Stimulated activated effector memory CD8-positive, alpha-beta T cell treated with anti-CD3 and anti-CD28 coated beads, Interleukin-12 subunit alpha, Interleukin-12 subunit beta, amount 100 ng/mL, for 72 hours (primary cell): ENCODE results near the gene USP13.
"Not testable (repeated sequence)": the region's sequence is repeated elsewhere in the genome, so short reads cannot be mapped to it uniquely, and the experiment has no call there.

Experiments
- ATAC-seq: fragments of 150-1000 bp; cut with Tn5 transposase; 2 replicates; pipeline ENCODE4 v1.10.0; 2021
- DNase-seq, 2 donors: peaks; one replicate each; pipeline ENCODE4 v3.0.0; 2021 to 2022; ENCODE audit warnings: low spot score in 2 of 2
- H3K27ac Mint-ChIP-seq: one replicate; pipeline ENCODE4 v1.8.0; 2022; ENCODE audit warnings: mild to moderate bottlenecking, mixed read lengths
- H3K36me3 Mint-ChIP-seq: one replicate; pipeline ENCODE4 v1.8.0; 2022; ENCODE audit warnings: mild to moderate bottlenecking, mixed read lengths
- H3K4me1 Mint-ChIP-seq: one replicate; pipeline ENCODE4 v1.8.0; 2022; ENCODE audit warnings: mixed read lengths
- H3K4me3 Mint-ChIP-seq: one replicate; pipeline ENCODE4 v1.8.0; 2022; ENCODE audit warnings: mild to moderate bottlenecking, mixed read lengths
- H3K9me3 Mint-ChIP-seq: one replicate; pipeline ENCODE4 v1.8.0; 2022; ENCODE audit warnings: mixed read lengths

USP13 gene

GRCh38 chr3:179768080-179768479 is 115.2 kb downstream of the USP13 start:
- Mint-ChIP-seq H3K4me1 (no peaks in the 10 kb centered on the region), H3K4me3 (no peak overlapping the region), H3K36me3 (peaks cover 14% of the 10 kb centered on the region), H3K27ac (peak overlapping the region; percentile 43), H3K9me3 (no peaks in the 10 kb centered on the region)
- no peak for ATAC-seq
- DNase-seq = no peak

DNA sequence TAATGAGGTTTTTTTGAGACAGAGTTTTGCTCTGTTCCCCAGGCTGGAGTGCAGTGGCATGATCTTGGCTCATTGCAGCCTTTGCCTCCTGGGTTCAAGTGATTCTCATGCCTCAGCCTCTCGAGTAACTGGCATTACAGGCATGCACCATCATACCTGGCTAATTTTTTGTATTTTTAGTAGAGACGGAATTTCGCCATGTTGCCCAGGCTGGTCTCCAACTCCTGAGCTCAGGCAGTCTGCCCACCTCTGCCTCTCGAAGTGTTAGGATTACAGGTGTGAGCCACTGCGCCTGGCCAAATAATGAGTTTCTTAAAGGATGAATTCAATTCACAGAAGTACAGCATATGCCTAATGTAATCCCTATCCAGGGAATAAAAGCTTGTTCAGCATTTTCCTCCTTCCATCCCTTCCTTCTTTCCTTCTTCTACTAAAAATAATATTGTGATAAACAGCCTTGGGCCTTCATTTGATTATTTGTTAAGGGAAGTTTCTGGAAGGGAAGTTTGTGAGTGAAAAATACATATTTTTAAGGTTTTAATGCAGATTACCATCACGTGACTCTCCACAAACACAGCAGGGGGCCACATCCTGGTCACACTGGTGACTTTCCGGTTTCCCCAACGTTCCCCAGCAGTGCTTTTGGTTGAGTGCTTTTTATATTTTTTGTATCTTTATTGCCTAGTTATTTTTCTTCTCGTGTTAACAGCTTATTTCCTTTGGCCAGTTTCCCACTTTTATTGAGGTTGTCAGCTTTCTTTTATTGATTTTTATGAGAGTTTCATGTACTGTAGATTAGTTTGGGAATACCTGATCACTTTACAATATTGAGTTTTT is 116.8 kb downstream of the USP13 start:
- H3K4me1 Mint-ChIP-seq = no peaks in the 10 kb centered on the region
- peaks cover 3% of the 10 kb centered on the region for H3K9me3 Mint-ChIP-seq
- no peak overlapping the region for H3K27ac Mint-ChIP-seq
- ATAC-seq (no peak), DNase-seq (no peak)
- peaks cover 14% of the 10 kb centered on the region for H3K36me3 Mint-ChIP-seq
- no peak overlapping the region for H3K4me3 Mint-ChIP-seq

GRCh38 chr3:179771797-179772196 is 119.0 kb downstream of the USP13 start:
- peaks cover 5% of the 10 kb centered on the region for H3K36me3 Mint-ChIP-seq
- no peaks in the 10 kb centered on the region for H3K4me1 Mint-ChIP-seq
- no peak overlapping the region for H3K4me3 Mint-ChIP-seq
- ATAC-seq (no peak), DNase-seq (no peak)
- no peak overlapping the region for H3K27ac Mint-ChIP-seq
- peaks cover 3% of the 10 kb centered on the region for H3K9me3 Mint-ChIP-seq

DNA sequence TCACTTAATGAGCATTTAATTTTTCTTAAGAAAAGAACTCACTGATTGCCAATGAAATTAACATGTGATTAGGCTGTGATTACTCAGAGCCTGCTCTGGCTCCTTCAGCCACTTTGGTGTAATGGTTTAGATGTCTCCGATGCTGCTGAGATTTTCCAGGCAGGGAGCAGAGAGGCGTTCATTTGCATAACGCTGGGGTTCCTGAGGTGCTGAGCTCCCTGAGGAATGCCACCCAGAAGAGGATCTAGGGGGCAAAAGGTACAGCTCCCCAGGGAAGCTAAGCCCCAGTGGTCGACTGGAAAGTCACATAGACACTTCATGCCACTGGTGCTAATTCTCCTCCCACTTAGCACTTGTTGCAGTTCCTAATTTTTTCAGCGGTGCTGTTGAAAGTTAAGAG is 119.5 kb downstream of the USP13 start:
- no peaks in the 10 kb centered on the region for H3K4me1 Mint-ChIP-seq
- no peak for ATAC-seq
- DNase-seq = no peak
- H3K4me3 Mint-ChIP-seq = no peak overlapping the region
- H3K27ac Mint-ChIP-seq = no peak overlapping the region
- peaks cover 3% of the 10 kb centered on the region for H3K9me3 Mint-ChIP-seq
- peaks cover 7% of the 10 kb centered on the region for H3K36me3 Mint-ChIP-seq

DNA sequence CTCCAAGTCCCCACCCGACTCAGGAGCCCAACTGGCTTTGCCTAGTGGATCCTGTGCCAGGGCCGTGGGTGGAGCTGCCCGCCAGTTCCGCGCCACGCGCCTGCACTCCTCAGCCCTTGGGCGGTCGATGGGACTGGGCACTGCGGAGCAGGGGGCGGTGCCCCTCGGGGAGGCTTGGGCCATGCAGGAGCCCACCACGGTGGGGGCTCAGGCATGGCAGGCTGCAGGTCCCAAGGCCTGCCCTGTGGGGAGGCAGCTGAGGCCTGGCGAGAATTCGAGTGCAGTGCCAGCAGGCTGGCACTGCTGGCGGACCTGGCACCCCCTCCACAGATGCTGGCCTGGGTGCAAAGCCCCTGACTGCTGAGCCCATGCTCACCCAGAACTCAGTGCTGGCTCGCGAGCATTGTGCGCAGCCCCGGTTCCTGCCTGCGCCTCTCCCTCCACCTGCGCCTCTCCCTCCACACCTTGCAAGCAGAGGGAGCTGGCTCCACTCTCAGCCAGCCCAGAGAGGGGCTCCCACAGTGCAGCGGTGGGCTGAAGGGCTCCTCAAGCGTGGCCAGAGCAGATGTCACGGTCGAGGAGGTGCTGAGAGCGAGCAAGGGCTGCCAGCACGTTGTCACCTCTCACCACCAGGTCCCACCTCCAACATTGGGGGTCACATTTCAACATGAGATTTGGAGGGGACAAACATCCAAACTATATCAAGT is 122.7 kb downstream of the USP13 start:
- Mint-ChIP-seq H3K27ac (no peak overlapping the region), H3K4me1 (no peaks in the 10 kb centered on the region), H3K36me3 (peaks cover 7% of the 10 kb centered on the region), H3K4me3 (no peak overlapping the region), H3K9me3 (peaks cover 3% of the 10 kb centered on the region)
- DNase-seq = no peak
- ATAC-seq = no peak

DNA sequence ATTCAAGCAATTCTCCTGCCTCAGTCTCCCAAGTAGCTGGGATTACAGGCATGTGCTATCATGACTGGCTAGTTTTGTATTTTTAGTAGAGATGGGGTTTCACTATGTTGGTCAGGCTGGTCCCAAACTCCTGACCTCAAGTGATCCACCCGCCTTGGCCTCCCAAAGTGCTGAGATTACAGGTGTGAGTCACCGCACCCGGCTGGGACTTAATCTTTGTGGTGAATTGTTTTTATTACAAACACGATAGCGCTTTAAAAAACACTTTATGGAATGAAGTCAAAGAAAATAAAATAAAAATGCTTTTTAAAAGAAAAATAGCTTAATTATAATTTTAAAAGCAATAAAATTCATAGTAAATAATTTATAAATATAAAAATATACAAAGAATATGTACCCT is 130.0 kb downstream of the USP13 start:
- DNase-seq, H3K27ac Mint-ChIP-seq, ATAC-seq, H3K4me3 Mint-ChIP-seq, H3K9me3 Mint-ChIP-seq, H3K4me1 Mint-ChIP-seq: not testable (repeated sequence)
- H3K36me3 Mint-ChIP-seq = peaks cover 18% of the 10 kb centered on the region

DNA sequence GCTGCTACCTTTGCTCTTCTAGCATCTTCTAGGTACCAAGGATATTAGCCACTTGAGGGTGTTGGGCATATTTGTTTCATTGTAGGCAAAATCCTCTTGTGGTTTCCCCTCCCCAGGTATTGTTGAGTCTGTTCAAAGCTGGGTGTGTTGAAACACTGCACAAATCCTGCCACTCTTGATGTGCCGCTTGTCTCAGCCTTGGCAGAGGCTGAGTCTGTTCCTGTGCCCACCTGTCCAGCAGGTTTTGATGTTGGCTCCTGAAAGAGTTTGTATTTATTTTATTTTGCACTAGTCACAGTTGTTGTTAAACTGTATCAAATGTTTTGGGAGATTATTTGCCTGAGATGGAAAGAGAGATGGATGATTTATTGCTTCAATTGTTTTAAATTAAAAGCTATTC is 136.2 kb downstream of the USP13 start:
- Mint-ChIP-seq H3K4me3 (no peak overlapping the region), H3K4me1 (peaks cover 5% of the 10 kb centered on the region), H3K9me3 (no peaks in the 10 kb centered on the region), H3K36me3 (peaks cover 5% of the 10 kb centered on the region), H3K27ac (no peak overlapping the region)
- no peak for ATAC-seq
- no peak for DNase-seq

- no peak overlapping the region for H3K27ac Mint-ChIP-seq
These were observed 139.0 kb downstream of the USP13 start for GRCh38 chr3:179791793-179792192.

DNA sequence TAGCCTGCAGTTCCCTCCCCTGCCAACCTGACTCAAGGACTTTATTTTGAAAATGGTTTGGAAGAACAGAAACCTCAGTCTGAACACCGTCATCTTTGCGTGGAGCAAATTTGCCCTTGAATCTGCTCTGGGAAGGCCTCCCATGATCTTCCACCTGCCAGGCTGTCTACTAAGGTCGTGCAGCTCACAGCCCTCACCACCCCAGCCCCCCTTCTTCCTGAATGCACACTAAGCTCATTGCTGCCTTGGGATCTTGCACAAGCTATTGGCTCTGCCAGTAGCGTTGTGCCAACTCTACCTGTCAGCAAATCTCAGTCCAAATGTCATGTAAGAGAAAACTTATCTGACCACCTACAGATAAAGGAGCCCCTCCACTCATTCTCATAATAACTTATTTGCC is 141.5 kb downstream of the USP13 start:
- no peak overlapping the region for H3K27ac Mint-ChIP-seq
- no peak for ATAC-seq

More at GRCh38 chr3:179791793-179792192, 139.0 kb downstream of the USP13 start:
- no peaks in the 10 kb centered on the region for H3K9me3 Mint-ChIP-seq
- H3K4me3 Mint-ChIP-seq = no peak overlapping the region
- no peak for DNase-seq
- ATAC-seq = no peak
- H3K4me1 Mint-ChIP-seq = peaks cover 5% of the 10 kb centered on the region
- H3K36me3 Mint-ChIP-seq = peaks cover 5% of the 10 kb centered on the region

DNA sequence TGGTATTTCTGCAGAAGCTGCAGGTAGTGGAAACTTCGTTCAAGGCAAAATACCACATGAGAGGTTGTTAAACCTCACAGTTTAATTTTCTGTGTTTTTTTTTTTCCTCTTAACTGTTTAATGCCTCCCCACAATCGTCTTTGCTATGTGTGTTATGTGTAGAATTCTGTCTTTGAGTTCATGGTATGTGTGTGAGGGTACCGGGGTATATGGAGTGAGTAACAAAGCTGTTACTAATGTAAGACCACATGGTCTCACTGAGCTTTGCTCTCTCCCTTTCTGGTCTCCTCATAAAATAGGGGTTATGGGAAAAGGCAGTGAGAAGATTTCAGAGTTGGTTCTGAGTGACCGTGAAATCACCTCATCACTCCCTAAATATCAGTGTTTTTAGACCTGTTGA is 143.6 kb downstream of the USP13 start:
- ATAC-seq = no peak
- Mint-ChIP-seq H3K36me3 (no peaks in the 10 kb centered on the region), H3K9me3 (no peaks in the 10 kb centered on the region), H3K27ac (no peak overlapping the region), H3K4me3 (no peak overlapping the region), H3K4me1 (peaks cover 5% of the 10 kb centered on the region)
- DNase-seq = no peak

More for the DNA sequence above, 141.5 kb downstream of the USP13 start:
- Mint-ChIP-seq H3K36me3 (no peaks in the 10 kb centered on the region), H3K9me3 (no peaks in the 10 kb centered on the region), H3K4me1 (peaks cover 5% of the 10 kb centered on the region), H3K4me3 (no peak overlapping the region)
- DNase-seq = no peak

GRCh38 chr3:179797192-179797591 is 144.4 kb downstream of the USP13 start:
- no peak for ATAC-seq
- H3K27ac Mint-ChIP-seq = no peak overlapping the region

GRCh38 chr3:179801263-179801662 is 148.4 kb downstream of the USP13 start:
- H3K36me3 Mint-ChIP-seq = no peaks in the 10 kb centered on the region
- DNase-seq (no peak), ATAC-seq (no peak)
- no peak overlapping the region for H3K4me3 Mint-ChIP-seq
- H3K9me3 Mint-ChIP-seq = no peaks in the 10 kb centered on the region
- H3K4me1 Mint-ChIP-seq = no peaks in the 10 kb centered on the region
- H3K27ac Mint-ChIP-seq = no peak overlapping the region

More at GRCh38 chr3:179797192-179797591, 144.4 kb downstream of the USP13 start:
- Mint-ChIP-seq H3K9me3 (no peaks in the 10 kb centered on the region), H3K4me3 (no peak overlapping the region), H3K4me1 (peaks cover 5% of the 10 kb centered on the region), H3K36me3 (no peaks in the 10 kb centered on the region)
- DNase-seq = no peak

GRCh38 chr3:179801856-179802255 is 149.0 kb downstream of the USP13 start:
- Mint-ChIP-seq H3K9me3 (no peaks in the 10 kb centered on the region), H3K4me1 (no peaks in the 10 kb centered on the region), H3K27ac (no peak overlapping the region), H3K36me3 (no peaks in the 10 kb centered on the region), H3K4me3 (no peak overlapping the region)
- DNase-seq = no peak
- no peak for ATAC-seq

DNA sequence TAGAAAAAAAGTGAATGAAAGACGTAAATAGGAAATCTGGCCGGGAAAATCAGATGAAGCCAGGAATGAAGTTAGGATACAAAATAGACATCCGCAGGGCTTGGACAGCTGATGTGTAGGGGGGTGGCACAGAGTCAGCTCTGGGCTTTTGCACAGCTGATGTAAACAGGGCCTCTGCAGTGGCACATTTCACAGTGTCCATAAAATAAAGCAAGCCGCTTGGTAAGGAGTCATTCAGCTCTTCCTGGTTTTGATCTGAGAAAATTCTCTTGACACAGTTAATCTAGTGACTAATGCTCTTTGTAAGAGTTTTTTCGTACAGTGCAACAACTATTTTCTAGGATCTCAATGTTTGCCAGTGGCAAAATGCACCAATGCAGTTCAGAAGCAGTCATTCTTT is 153.3 kb downstream of the USP13 start:
- Mint-ChIP-seq H3K27ac (no peak overlapping the region), H3K36me3 (no peaks in the 10 kb centered on the region), H3K4me3 (no peak overlapping the region), H3K4me1 (no peaks in the 10 kb centered on the region), H3K9me3 (no peaks in the 10 kb centered on the region)
- DNase-seq (no peak), ATAC-seq (no peak)

DNA sequence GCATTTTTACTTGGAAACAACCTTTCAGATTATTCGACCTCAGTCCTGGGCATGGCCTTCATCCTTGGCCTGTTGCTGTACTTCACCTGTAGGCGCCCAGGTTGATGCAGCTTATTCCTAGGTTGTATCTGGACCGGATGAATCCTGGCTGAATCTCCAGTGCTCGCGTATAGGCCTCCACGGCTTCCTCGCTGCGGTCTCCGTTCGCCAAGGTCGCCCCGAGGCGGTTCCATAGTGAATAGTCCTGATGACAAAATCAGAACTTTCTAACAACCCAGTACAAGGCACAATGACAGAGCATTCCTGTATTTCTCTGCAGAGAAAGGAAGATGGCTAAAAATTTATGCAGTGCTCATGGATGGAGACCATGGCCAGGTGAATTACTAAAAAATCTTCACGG is 154.7 kb downstream of the USP13 start:
- no peak overlapping the region for H3K27ac Mint-ChIP-seq
- DNase-seq (no peak), ATAC-seq (no peak)
- H3K4me1 Mint-ChIP-seq = no peaks in the 10 kb centered on the region
- no peaks in the 10 kb centered on the region for H3K36me3 Mint-ChIP-seq
- no peaks in the 10 kb centered on the region for H3K9me3 Mint-ChIP-seq
- H3K4me3 Mint-ChIP-seq = no peak overlapping the region

DNA sequence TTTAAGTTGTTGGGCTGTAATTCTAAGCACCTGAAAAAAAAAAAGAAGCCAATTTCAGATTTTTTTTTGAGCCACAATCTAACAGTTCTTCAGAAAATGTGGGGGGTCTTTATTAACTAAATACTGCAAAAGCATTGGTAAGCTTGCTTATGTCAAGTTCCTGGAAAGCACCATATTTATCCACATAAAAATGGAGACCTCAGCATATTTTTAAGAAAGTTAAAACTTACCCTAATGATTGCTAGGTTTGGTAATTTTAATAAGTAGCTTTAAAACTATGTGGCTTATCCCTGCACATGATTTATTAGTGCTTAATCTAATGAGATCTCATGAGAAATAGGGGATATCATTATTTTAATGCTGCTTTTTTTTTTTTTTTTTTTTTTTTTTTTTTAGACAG is 156.8 kb downstream of the USP13 start:
- Mint-ChIP-seq H3K9me3 (no peaks in the 10 kb centered on the region), H3K27ac (no peak overlapping the region), H3K36me3 (no peaks in the 10 kb centered on the region), H3K4me1 (no peaks in the 10 kb centered on the region), H3K4me3 (no peak overlapping the region)
- no peak for ATAC-seq
- no peak for DNase-seq
